Natural killer cell (primary cell): ENCODE data around the gene FBLN1. TPM values are rescaled to one million over a fixed set of nuclear protein-coding genes. Genes with fewer than 3 reads are reported as not detected.
"Not testable (repeated sequence)": the region's sequence is repeated elsewhere in the genome, so short reads cannot be mapped to it uniquely, and the experiment has no call there.

Experiments used
- ATAC-seq, 3 donors: fragments of 150-1000 bp in 2 of 3; fragments of 200-7000 bp in 1 of 3; cut with Tn5 transposase; 1 replicate in 1 of 3; 2 replicates in 2 of 3; pipeline ENCODE4 v1.10.0; 2021; ENCODE audit warnings: mild to moderate bottlenecking in 2 of 3, moderate library complexity in 2 of 3
- DNase-seq, 2 donors: peaks; one replicate each; pipeline versions ENCODE4 v3.0.0 to v3.0.0-alpha.2; 2013 to 2021; ENCODE audit warnings: mixed read lengths in 1 of 2
- H3K27ac ChIP-seq: one replicate; pipeline ENCODE4 v1.5.1; 2013; ENCODE audit warnings: mild to moderate bottlenecking, low read length
- H3K27me3 ChIP-seq: one replicate; pipeline ENCODE4 v1.6.1; 2013; ENCODE audit warnings: low read length; ENCODE audit not compliant: control insufficient read depth, insufficient read depth
- H3K36me3 ChIP-seq: one replicate; pipeline ENCODE4 v1.6.1; 2013; ENCODE audit warnings: low read length; ENCODE audit not compliant: control insufficient read depth, insufficient read depth
- H3K4me1 ChIP-seq: one replicate; pipeline ENCODE4 v1.6.1; 2013; ENCODE audit warnings: low read length; ENCODE audit not compliant: control insufficient read depth, insufficient read depth
- H3K4me3 ChIP-seq: one replicate; pipeline ENCODE4 v1.5.1; 2013; ENCODE audit warnings: low read length
- H3K9me3 ChIP-seq: one replicate; pipeline ENCODE4 v1.6.1; 2013; ENCODE audit warnings: low read length; ENCODE audit not compliant: control insufficient read depth, insufficient read depth
- H3K27ac Mint-ChIP-seq, 2 donors: one replicate each; pipeline ENCODE4 v1.8.0; 2022; ENCODE audit warnings: mild to moderate bottlenecking in 2 of 2, mixed read lengths in 2 of 2, moderate library complexity in 1 of 2
- H3K27me3 Mint-ChIP-seq, 2 donors: one replicate each; pipeline ENCODE4 v1.8.0; 2022; ENCODE audit warnings: low read depth in 2 of 2, mixed read lengths in 2 of 2
- H3K36me3 Mint-ChIP-seq: one replicate; pipeline ENCODE4 v1.8.0; 2022; ENCODE audit warnings: mixed read lengths
- H3K4me1 Mint-ChIP-seq, 2 donors: one replicate each; pipeline ENCODE4 v1.8.0; 2022; ENCODE audit warnings: mixed read lengths in 2 of 2
- H3K4me3 Mint-ChIP-seq: one replicate; pipeline ENCODE4 v1.8.0; 2022; ENCODE audit warnings: mild to moderate bottlenecking, moderate library complexity, mixed read lengths
- H3K9me3 Mint-ChIP-seq, 2 donors: one replicate each; pipeline ENCODE4 v1.8.0; 2022; ENCODE audit warnings: mixed read lengths in 2 of 2
- WGBS: methylation state at CpG from one replicate; pipeline ENCODE4 v1.1.7; 2013; ENCODE audit warnings: missing lambda C conversion rate; ENCODE audit not compliant: insufficient coverage; 5-methylcytosine and 5-hydroxymethylcytosine counted together
- intact Hi-C: fragments of 100-400 bp; cut with micrococcal nuclease; formaldehyde crosslinking; loops from one replicate; pipeline ENCODE4 v1.14.2; 2022
- total RNA-seq, 4 donors: library from RNA; stranded (reverse); fragments of 120-200 nt in 1 of 4; gene quantifications; one replicate each; pipeline versions ENCODE4 v1.2.3 to v1.2.4, GENCODE V29; 2013 to 2022
- TF ChIP-seq, protein P1 (sequence below): fragments of 200-600 bp; IDR thresholded peaks from one replicate; pipeline ENCODE4 v1.8.0; 2022; ENCODE audit warnings: antibody characterized with exemption

FBLN1 gene
- total RNA-seq, 3 donors from 2014 or later (not counting 1 experiment from before 2014, with no cell fraction given): 0.58 TPM; not detected in 2

DNA sequence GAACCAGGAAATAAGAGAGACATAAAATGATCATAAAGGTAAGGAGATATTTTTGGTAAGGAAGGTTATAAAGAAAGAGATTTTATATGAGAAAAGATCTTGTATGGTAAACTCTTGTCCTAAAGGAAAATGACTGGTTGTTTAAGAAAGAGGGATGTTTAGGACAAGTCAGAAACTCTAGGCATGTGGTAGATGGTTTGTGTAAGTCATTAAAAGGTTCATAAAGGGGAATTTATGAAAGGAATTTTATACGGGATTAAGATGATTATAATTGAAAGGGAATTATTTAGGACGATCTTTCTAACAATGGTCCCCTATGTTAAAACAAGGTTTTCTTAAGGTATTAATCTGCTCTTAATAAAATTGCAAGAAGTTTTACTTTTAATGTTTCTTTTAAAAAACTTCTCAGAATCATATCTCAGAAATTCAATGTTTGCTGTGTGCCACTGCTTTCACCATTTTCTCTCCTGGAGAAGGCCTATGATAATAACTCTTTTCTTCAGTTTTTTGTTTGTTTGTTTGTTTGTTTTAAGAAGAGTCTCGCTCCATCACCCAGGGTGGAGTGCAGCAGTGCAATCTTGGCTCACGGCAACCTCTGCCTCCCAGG, 13.8 kb upstream of the FBLN1 start:
- TF ChIP-seq, protein P1, sequence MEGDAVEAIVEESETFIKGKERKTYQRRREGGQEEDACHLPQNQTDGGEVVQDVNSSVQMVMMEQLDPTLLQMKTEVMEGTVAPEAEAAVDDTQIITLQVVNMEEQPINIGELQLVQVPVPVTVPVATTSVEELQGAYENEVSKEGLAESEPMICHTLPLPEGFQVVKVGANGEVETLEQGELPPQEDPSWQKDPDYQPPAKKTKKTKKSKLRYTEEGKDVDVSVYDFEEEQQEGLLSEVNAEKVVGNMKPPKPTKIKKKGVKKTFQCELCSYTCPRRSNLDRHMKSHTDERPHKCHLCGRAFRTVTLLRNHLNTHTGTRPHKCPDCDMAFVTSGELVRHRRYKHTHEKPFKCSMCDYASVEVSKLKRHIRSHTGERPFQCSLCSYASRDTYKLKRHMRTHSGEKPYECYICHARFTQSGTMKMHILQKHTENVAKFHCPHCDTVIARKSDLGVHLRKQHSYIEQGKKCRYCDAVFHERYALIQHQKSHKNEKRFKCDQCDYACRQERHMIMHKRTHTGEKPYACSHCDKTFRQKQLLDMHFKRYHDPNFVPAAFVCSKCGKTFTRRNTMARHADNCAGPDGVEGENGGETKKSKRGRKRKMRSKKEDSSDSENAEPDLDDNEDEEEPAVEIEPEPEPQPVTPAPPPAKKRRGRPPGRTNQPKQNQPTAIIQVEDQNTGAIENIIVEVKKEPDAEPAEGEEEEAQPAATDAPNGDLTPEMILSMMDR: no peak
- 85% methylated on average over 3 of the region's 4 CpGs for WGBS

DNA sequence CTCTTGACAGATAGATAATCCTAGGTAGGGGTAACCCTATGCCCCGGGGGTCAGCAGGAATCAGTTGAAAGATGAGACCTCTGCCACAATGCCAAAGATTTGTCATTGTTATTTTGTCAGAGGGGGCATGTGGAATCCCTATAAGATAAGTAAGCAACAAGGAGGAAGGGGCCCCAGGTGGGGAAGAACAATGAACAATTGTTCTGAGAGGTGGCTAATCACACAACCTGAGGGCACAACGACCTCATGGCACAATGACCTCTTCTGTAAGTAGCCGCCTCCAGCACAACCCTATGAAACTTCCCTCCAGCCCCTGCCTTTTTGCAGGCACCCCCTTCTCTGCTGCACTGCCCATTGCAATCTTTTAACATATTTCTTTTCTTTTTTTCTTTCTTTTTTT, 11.8 kb upstream of the FBLN1 start:
- Histone ChIP-seq H3K4me1 (no peaks in the 10 kb centered on the region), H3K4me3 (no peak overlapping the region), H3K27ac (no peak overlapping the region), H3K36me3 (no peaks in the 10 kb centered on the region), H3K9me3 (no peaks in the 10 kb centered on the region), H3K27me3 (no peaks in the 10 kb centered on the region)
- Mint-ChIP-seq H3K27me3 (peaks cover 10 to 38% of the 10 kb centered on the region in 2 donors), H3K4me1 (peaks cover 0 to 5% of the 10 kb centered on the region in 2 donors), H3K36me3 (no peaks in the 10 kb centered on the region), H3K27ac (no peak overlapping the region), H3K4me3 (no peak overlapping the region), H3K9me3 (no peaks in the 10 kb centered on the region)
- DNase-seq (no peak), ATAC-seq (no peak)
- WGBS: 72% methylated on average over 3 of the region's 3 CpGs
- TF ChIP-seq, protein P1: no peak
- intact Hi-C loops: no loop called here

More for the DNA sequence above, 13.8 kb upstream of the FBLN1 start:
- intact Hi-C loops: no loop called here
- no peaks in the 10 kb centered on the region for H3K4me1 ChIP-seq
- Mint-ChIP-seq H3K27ac (no peak overlapping the region), H3K4me3 (no peak overlapping the region), H3K4me1 (peaks cover 0 to 2% of the 10 kb centered on the region in 2 donors), H3K9me3 (no peaks in the 10 kb centered on the region), H3K36me3 (no peaks in the 10 kb centered on the region), H3K27me3 (peaks cover 13 to 43% of the 10 kb centered on the region in 2 donors)
- no peak for ATAC-seq
- H3K9me3 ChIP-seq: no peaks in the 10 kb centered on the region
- DNase-seq: no peak
- H3K36me3 ChIP-seq: no peaks in the 10 kb centered on the region
- H3K27ac ChIP-seq: no peak overlapping the region
- H3K4me3 ChIP-seq: no peak overlapping the region
- H3K27me3 ChIP-seq: no peaks in the 10 kb centered on the region

DNA sequence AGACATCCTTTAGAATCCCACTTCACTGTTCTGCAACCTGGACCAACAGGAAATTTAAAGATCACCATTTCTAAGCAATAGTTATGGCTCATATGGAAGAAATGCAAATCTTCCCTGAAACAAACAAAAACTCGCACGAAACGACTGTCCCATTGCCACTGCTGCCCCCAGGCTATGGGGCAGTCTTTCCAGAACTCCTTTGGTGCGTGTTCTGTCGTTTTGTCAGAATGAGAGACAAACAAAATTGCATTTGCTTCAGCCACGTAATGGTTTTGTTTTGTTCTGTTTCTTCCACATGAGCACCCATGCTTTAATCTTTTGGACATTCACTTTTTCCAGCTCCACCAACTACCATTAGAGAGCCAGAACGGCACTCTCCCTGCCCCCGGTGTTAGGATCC, 10.8 kb upstream of the FBLN1 start:
- Histone ChIP-seq H3K4me3 (no peak overlapping the region), H3K4me1 (no peaks in the 10 kb centered on the region), H3K27ac (no peak overlapping the region), H3K9me3 (no peaks in the 10 kb centered on the region), H3K36me3 (no peaks in the 10 kb centered on the region), H3K27me3 (no peaks in the 10 kb centered on the region)
- Mint-ChIP-seq H3K9me3 (no peaks in the 10 kb centered on the region), H3K27me3 (peaks cover 6 to 32% of the 10 kb centered on the region in 2 donors), H3K4me3 (no peak overlapping the region), H3K36me3 (no peaks in the 10 kb centered on the region), H3K4me1 (peaks cover 0 to 5% of the 10 kb centered on the region in 2 donors), H3K27ac (no peak overlapping the region)
- ATAC-seq (no peak), DNase-seq (no peak)
- intact Hi-C loops: no loop called here
- TF ChIP-seq, protein P1: no peak
- 84% methylated on average over 8 of the region's 8 CpGs for WGBS

DNA sequence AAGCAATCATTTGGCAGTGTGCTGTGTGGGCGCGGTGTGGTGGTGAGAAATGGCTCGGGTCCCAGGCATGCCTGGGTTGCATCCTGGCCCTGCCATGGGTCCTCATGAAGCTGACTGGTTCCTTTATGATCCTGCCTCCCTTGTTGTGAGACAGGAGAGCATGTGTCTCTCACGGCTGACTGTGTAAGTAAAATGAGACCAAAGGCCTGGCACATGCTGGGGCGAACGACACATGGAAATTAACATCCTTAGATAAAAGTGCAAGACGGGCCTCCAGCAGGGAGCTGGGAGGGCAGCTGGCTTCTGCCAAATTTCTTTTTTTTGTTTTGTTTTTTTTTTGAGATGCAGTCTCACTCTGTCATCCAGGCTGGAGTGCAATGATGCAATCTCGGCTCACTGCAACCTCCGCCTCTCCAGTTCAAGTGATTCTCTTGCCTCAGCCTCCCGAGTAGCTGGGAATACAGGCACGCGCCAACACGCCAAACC, 9.4 kb upstream of the FBLN1 start:
- Histone ChIP-seq H3K36me3 (no peaks in the 10 kb centered on the region), H3K27ac (no peak overlapping the region), H3K4me1 (no peaks in the 10 kb centered on the region), H3K9me3 (no peaks in the 10 kb centered on the region), H3K4me3 (no peak overlapping the region), H3K27me3 (no peaks in the 10 kb centered on the region)
- intact Hi-C loops: no loop called here
- WGBS: 91% methylated on average over 13 of the region's 13 CpGs
- no peaks in the 10 kb centered on the region for H3K9me3 Mint-ChIP-seq
- peaks cover 8 to 28% of the 10 kb centered on the region in 2 donors for H3K27me3 Mint-ChIP-seq
- ATAC-seq: no peak
- H3K36me3 Mint-ChIP-seq: no peaks in the 10 kb centered on the region
- TF ChIP-seq, protein P1: no peak
- no peak for DNase-seq
- peaks cover 0 to 5% of the 10 kb centered on the region in 2 donors for H3K4me1 Mint-ChIP-seq
- no peak overlapping the region for H3K4me3 Mint-ChIP-seq
- H3K27ac Mint-ChIP-seq: no peak overlapping the region

DNA sequence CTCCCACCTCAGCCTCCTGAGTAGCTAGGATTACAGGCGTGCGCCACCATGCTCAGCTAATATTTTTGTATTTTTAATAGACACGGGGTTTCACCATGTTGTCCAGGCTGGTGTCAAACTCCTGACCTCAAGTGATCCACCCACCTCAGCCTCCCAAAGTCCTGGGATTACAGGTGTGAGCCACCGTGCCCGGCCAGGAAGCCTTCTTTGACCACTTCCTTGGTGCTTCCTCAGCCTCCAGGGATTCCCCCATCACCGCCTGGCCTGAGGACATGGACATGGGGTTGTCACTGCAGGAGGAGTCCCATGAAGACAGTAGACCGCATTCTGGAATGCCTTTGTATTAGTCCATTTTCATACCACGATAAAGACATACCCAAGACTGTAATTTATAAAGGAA, 8.4 kb upstream of the FBLN1 start:
- peaks cover 8 to 28% of the 10 kb centered on the region in 2 donors for H3K27me3 Mint-ChIP-seq
- not testable (repeated sequence) for H3K27ac ChIP-seq

More for the DNA sequence above, 8.4 kb upstream of the FBLN1 start:
- ATAC-seq, H3K9me3 ChIP-seq, H3K36me3 Mint-ChIP-seq, H3K27me3 ChIP-seq, H3K36me3 ChIP-seq, H3K9me3 Mint-ChIP-seq, H3K4me3 ChIP-seq, DNase-seq, intact Hi-C loops, H3K27ac Mint-ChIP-seq, H3K4me3 Mint-ChIP-seq, H3K4me1 ChIP-seq, H3K4me1 Mint-ChIP-seq: not testable (repeated sequence)
- 81% methylated on average over 7 of the region's 8 CpGs for WGBS
